Embryonic facial prominence (tissue), 1 donor: Measurements from ENCODE around the gene PKDCC.

Source experiments
- DNase-seq: peaks from one replicate; pipeline ENCODE4 v3.0.0-alpha.2; 2016; ENCODE audit errors: extremely low spot score

PKDCC gene

DNA sequence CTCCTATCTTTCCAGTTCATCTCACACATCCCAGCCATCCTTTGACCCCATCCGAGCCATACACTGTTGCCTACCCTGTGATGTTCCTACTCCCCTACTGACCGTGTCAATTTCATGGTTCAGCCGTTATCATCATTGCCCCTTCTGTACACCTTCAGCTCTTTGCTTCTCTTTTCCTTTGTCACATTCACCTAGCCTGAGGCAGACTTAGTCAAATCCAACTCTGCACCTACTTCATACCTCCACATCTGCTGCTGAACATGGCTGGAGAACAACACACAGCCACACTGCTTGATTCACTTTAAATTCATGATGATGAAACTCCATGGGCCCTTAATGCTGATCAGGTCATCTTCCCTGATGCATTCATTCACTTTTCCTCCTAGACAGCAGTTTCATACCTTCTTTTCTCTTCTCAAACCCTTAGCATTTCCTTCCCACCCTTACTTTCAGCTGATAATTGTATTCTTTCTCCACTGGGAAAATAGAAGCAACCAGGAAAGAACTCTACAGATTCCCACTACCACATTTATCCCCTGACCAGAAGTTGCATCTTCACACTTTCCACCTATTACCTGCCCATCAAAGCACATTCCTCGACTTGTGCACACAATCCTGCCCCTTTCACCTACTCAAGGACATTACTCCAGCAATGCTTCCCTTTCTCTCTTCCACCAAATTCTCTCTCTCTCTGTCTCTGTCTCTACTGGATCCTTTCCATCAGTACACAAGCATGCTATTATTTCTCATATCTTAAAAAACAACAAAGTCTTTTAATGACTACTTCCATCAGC lies 59.6 kb downstream of the PKDCC start:
- no peak for DNase-seq
